ENCODE results near the gene NT5DC3.

- TF ChIP-seq CTCF (IDR thresholded peaks at IDR 0.05) = no peak
- no peak for TF ChIP-seq POLR2A (IDR thresholded peaks at IDR 0.05)
- TF ChIP-seq EP300 (IDR thresholded peaks at IDR 0.05) = no peak
Measured at GRCh38 chr12:103868215-103868614, 27.2 kb upstream of the NT5DC3 start.

All from tibial nerve (tissue), 4 donors.